ENCODE results near the gene CIZ1. TPM values are rescaled to one million over a fixed set of nuclear protein-coding genes. Genes with fewer than 3 reads are reported as not detected.
A peak's percentile ranks its signal among the peaks of the same experiment; 100 is the strongest.

CIZ1 gene
- total RNA-seq, 2 experiments from 2014 or later = 79.5 to 82.8 TPM

DNA sequence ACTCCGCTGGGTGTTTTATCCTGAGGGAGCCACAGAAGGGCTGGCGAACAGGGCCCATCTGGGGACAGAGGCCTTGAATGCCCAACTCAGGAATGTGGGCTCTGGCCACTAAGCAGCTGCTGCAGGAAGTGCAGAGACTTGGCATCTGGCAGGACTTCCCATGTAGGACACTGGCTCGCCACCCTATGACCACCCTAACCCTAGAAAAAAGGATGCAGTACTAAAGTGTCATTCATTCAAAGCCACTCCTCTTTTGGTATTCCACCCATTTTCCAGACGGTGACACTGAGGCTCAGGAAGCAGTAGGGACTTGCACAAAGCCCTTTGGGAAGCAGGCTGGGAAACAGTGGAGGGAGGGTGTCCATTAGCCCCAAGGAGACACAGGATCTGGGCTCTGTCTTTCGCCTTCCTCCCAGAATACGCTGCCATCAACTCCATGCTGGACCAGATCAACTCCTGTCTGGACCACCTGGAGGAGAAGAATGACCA is 28.3 kb downstream of the CIZ1 start:
- peaks cover 16% of the 10 kb centered on the region for H3K4me1 Mint-ChIP-seq (ENCODE audit: low read depth)
- H3K4me3 Mint-ChIP-seq = no peak overlapping the region
- no peaks in the 10 kb centered on the region for H3K9me3 Mint-ChIP-seq
- no peak overlapping the region for H3K27ac Mint-ChIP-seq
- CTCF ChIA-PET = no interaction called here
- intact Hi-C loops (cut with micrococcal nuclease) = loop anchor here (5.0 kb wide), 1 partner anchor 159 kb away; the partner anchor contains the start of genes COQ4 and TRUB2
- H3K27me3 Mint-ChIP-seq (ENCODE audit: low read depth) = no peaks in the 10 kb centered on the region
- peaks cover 13% of the 10 kb centered on the region for H3K36me3 Mint-ChIP-seq (ENCODE audit: low read depth)
- DNase-seq = no peak

DNA sequence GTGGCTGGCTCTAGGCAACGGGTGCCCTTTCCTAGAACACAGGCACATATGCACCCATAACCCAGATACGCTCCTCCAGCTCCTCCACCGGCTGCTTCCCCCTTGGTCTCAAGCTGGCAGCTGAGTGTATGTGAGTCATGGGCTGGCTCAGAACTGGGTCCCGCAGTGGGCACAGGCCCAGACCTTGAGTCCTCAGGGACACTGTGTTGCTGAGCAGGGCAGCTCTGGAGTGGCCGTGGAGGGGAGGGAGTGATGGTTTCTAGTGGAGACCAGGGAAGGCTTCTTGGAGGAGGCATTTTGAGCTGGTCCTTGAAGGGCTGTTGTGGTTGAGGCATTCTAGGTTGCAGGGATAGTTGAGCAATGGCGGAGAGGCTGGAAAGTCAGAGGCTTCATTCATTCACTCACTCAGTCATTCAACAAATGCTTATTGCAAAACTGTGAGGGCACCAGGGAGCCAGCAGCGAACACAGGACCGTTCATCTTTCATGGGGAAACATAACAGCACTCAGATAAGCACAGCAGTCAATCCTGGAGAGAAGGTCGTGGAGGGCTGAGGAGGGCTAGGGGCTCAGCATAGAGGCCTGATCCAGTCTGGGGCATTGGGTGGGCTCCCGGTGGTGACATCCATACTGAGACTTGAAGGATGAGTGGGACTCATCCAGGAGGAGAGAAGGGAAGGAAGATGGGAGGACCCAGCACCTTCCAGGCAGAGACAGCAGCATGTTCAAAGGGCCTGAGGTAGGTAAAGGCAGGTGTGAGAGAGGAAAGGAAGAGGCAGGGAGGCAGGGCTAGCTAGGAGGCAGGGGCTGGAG is 29.0 kb downstream of the CIZ1 start:
- peaks cover 16% of the 10 kb centered on the region for H3K4me1 Mint-ChIP-seq (ENCODE audit: low read depth)
- H3K9me3 Mint-ChIP-seq = no peaks in the 10 kb centered on the region
- peak overlapping the region; percentile 44 for H3K4me3 Mint-ChIP-seq
- H3K36me3 Mint-ChIP-seq (ENCODE audit: low read depth) = peaks cover 13% of the 10 kb centered on the region
- CTCF ChIA-PET = interaction anchor here (0.6 to 1.2 kb wide), 2 partner anchors 179 to 605 kb away, joined by 3 to 6 read pairs; no protein-coding TSS in a partner anchor
- no peak overlapping the region for H3K27ac Mint-ChIP-seq
- H3K27me3 Mint-ChIP-seq (ENCODE audit: low read depth) = no peaks in the 10 kb centered on the region
- no peak for DNase-seq
- intact Hi-C loops (cut with micrococcal nuclease) = loop anchor here (5.0 kb wide), 1 partner anchor 160 kb away; the partner anchor contains the start of genes COQ4 and TRUB2

DNA sequence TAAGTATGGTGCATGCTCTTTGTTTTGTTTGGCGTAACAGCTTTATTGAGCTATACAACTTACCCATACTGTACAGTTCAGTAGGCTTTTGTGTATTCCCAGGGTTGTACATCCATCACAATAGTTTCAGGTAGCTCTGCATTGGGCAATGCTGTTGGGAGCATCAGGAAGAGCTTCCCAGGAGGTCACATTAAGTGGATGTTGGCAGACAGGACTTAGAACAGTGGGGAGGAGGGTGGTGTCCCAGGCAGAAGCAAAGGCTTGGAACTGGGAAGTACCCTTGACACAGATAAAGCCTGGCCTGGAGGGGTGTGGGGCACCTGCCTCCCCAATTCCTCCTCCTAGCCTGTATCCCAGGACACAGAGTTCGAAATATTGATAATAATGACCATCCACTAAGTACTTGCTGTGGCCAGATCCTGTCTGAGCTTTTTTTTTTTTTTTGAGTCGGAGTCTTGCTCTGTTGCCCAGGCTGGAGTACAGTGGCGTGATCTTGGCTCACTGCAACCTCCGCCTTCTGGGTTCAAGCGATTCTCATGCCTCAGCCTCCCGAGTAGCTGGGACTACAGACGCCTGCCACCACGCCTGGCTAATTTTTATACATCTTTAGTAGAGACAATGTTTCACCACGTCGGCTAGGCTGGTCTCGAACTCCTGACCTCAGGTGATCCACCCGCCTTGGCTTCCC is 30.0 kb downstream of the CIZ1 start:
- H3K36me3 Mint-ChIP-seq (ENCODE audit: low read depth) = peaks cover 12% of the 10 kb centered on the region

DNA sequence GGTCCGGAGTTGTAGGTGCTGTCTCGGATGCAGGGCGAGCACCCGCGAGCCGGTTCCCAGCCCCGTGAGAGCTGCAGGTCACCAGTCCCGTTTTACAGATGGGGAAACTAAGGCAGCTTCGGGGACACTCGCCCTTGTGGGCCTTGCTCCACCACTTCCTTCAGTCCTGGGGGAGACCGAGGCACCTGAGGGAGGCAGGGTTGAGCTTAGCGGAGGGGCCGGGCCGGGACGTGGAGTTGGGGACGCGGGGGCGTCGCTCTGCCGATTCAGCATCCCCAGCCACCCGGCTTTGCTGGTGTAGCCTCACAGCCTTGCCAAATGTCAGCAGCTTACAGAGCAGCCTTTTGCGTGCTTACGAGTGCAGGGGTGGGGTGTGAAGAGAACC is 30.8 kb downstream of the CIZ1 start:
- Mint-ChIP-seq H3K9me3 (no peaks in the 10 kb centered on the region), H3K4me3 (peak overlapping the region; percentile 77), H3K27ac (peak overlapping the region; percentile 68), H3K4me1 (ENCODE audit: low read depth) (peaks cover 16% of the 10 kb centered on the region), H3K27me3 (ENCODE audit: low read depth) (no peaks in the 10 kb centered on the region), H3K36me3 (ENCODE audit: low read depth) (peaks cover 9% of the 10 kb centered on the region)
- CTCF ChIA-PET = interaction anchor here (0.7 to 1.6 kb wide), 2 partner anchors 10 to 43 kb away, joined by 3 to 4 read pairs; no protein-coding TSS in a partner anchor
- intact Hi-C loops (cut with micrococcal nuclease) = loop anchor here (1.0 to 5.0 kb wide), 7 partner anchors 31 to 358 kb away; partner anchors contain the start of genes CIZ1, COQ4, FPGS and NAIF1
- peak; percentile 54 for DNase-seq

More for the DNA sequence above, 30.0 kb downstream of the CIZ1 start:
- intact Hi-C loops (cut with micrococcal nuclease) = loop anchor here (5.0 kb wide), 1 partner anchor 161 kb away; the partner anchor contains the start of genes COQ4 and TRUB2
- H3K4me1 Mint-ChIP-seq (ENCODE audit: low read depth) = peaks cover 16% of the 10 kb centered on the region
- peak overlapping the region; percentile 77 for H3K4me3 Mint-ChIP-seq
- no peak for DNase-seq
- no peaks in the 10 kb centered on the region for H3K27me3 Mint-ChIP-seq (ENCODE audit: low read depth)
- no peaks in the 10 kb centered on the region for H3K9me3 Mint-ChIP-seq
- CTCF ChIA-PET = interaction anchor here (1.2 to 1.6 kb wide), 2 partner anchors 44 to 180 kb away, joined by 4 to 6 read pairs; no protein-coding TSS in a partner anchor
- peak overlapping the region; percentile 72 for H3K27ac Mint-ChIP-seq

DNA sequence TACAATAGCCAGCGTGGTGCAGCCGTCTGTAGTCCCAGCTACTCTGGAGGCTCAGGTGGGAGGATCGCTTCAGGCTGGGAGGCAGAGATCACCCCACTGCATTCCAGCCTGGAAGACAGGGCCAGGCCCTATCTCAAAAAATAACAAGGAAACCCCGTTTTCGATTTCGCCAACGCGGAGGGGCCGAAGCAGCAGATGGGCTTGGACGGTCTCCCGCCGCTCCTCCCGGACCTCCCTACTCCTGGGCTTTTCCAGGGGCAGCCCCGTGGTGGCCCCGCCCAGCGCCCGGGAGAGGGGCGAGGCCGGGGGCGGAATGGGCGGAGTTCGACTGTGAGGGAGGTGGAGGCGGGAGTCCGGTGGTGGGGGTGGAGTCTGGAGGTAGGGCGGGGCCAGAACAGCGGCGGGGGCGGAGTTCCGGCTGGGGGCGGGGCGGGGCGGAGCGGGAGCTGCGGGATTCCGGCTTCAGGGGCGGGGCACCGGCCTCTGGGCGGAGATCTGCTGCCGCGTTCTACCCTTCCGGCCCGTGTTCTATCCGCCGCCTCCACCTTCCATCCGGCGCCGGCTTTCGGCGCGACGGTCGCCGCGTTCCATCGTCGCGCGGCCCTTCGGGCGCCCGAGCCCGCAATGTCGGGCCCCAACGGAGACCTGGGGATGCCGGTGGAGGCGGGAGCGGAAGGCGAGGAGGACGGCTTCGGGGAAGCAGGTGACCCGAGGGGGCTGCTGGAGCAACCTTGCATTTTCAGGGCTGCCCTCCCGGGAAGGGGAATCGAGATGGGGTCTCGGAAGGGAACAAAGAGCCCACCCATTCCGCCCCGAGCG is 31.4 kb downstream of the CIZ1 start, which contains the start of gene BBLN:
Gene BBLN, plus strand, starts transcription at position 482 of the 819 bp plus-strand sequence. Its CDS starts 143 bp downstream, at position 625.
- Mint-ChIP-seq H3K27ac (peak within 1 kb of the TSS; percentile 85), H3K4me3 (peak within 1 kb of the TSS; percentile 77), H3K4me1 (ENCODE audit: low read depth) (peaks cover 16% of the 10 kb centered on the region), H3K9me3 (no peaks in the 10 kb centered on the region), H3K27me3 (ENCODE audit: low read depth) (no peaks in the 10 kb centered on the region), H3K36me3 (ENCODE audit: low read depth) (peaks cover 9% of the 10 kb centered on the region)
- intact Hi-C loops (cut with micrococcal nuclease) = loop anchor here (1.0 to 5.0 kb wide), 7 partner anchors 31 to 358 kb away; partner anchors contain the start of genes CIZ1, COQ4, FPGS and NAIF1
- CTCF ChIA-PET = interaction anchor here (0.6 to 1.6 kb wide), 5 partner anchors 9 to 293 kb away, joined by 3 to 4 read pairs (median 3); no protein-coding TSS in a partner anchor
- DNase-seq = peak; percentile 96

DNA sequence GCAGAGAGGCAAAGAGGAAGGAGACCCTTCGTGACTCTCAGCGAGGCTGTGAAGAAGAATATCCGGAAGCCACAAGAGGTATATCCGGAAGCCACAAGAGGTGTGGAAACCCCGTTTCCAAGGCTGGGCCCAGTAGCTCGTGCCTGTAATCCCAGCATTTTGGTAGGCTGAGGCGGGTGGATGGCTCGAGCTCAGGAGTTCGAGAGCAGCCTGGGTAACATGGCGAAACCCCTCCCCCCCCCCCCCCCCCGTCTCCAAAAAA is 31.9 kb downstream of the CIZ1 start:
- peak; percentile 78 for DNase-seq
- H3K27me3 Mint-ChIP-seq (ENCODE audit: low read depth) = no peaks in the 10 kb centered on the region
- H3K4me3 Mint-ChIP-seq = peak overlapping the region; percentile 77
- H3K36me3 Mint-ChIP-seq (ENCODE audit: low read depth) = peaks cover 8% of the 10 kb centered on the region
- no peaks in the 10 kb centered on the region for H3K9me3 Mint-ChIP-seq
- intact Hi-C loops (cut with micrococcal nuclease) = no loop called here
- CTCF ChIA-PET = interaction anchor here (0.6 to 0.8 kb wide), 4 partner anchors 31 to 292 kb away, joined by 3 read pairs; no protein-coding TSS in a partner anchor
- peak overlapping the region; percentile 85 for H3K27ac Mint-ChIP-seq
- H3K4me1 Mint-ChIP-seq (ENCODE audit: low read depth) = peaks cover 16% of the 10 kb centered on the region

DNA sequence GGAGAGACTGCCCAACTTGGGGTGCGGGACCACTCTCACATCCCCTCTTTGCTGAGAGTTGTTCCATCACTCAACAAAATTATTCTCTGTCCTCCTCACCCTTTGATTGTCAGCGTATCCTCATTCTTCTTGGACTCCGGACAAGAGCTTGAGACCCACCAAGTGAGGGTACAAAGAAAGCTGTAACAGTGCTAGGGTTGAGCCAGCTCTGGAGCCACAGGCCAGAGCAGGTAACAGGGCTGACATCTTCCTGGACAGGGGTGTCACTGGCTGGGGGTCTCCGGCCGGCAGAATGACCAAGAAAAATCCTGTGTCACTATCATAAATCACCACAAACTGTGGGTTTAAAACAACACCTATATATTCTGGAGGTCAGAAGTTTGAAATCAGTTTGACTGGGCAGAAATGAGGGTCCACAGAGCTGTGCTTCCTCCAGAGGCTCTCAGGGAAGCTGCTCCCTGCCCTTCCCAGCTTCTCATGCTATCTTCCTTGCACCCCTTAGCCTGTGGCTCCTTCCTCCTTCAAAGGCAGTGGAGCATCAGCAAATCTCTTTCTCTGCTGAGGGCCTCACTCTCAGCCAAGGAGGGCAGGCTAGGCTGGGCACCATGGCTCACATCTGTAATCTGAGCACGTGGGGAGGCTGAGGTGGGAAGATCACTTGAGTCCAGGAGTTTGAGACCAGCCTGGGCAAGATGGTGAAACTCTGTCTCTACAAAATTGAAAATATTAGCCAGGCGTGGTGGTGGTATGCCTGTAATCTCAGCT is 35.5 kb downstream of the CIZ1 start:
- intact Hi-C loops (cut with micrococcal nuclease) = no loop called here
- Mint-ChIP-seq H3K4me1 (ENCODE audit: low read depth) (peaks cover 8% of the 10 kb centered on the region), H3K4me3 (no peak overlapping the region), H3K27me3 (ENCODE audit: low read depth) (no peaks in the 10 kb centered on the region), H3K27ac (no peak overlapping the region), H3K36me3 (ENCODE audit: low read depth) (no peaks in the 10 kb centered on the region), H3K9me3 (no peaks in the 10 kb centered on the region)
- DNase-seq = no peak
- CTCF ChIA-PET = interaction anchor here (1.0 to 1.1 kb wide), 2 partner anchors 20 to 59 kb away, joined by 3 read pairs; no protein-coding TSS in a partner anchor

DNA sequence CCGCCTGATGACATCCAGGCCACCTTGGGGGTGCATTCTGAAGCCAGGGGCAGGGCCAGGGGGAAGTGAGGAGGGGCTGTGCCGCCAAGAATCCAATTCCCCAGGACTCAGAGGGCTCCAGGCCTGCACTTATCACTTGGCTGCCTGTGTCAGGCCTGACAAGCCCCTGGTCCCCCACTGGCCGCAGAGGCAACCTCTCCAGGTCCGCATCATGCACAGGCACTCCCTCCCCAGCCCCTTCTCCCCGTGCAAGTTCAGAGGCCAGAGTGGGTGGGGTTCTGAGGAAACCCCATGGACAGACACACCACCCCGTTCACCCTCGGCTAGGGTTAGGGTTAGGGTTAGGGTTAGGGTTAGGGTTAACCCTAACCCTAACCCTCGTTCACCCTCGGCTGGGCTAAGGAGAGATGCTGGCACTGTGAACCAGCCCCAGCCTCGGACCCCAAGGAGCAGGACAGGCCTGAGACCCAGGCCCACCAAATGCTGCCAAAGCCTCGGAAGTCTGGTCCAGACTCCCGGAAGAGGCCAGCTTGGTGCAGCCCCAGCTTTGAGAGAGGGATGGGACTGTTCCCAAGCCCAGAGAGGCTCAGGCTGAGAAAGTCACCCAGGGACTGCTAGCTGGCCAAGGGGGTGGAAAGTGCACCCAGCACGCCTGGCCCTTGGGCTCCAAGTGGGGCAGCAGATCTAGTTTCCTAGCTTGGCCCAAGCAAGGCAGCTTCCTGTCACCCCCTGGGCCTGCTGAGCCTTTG is 37.3 kb downstream of the CIZ1 start:
- intact Hi-C loops (cut with micrococcal nuclease) = no loop called here
- Mint-ChIP-seq H3K27ac (no peak overlapping the region), H3K9me3 (no peaks in the 10 kb centered on the region), H3K4me1 (ENCODE audit: low read depth) (peaks cover under 1% of the 10 kb centered on the region), H3K27me3 (ENCODE audit: low read depth) (no peaks in the 10 kb centered on the region), H3K4me3 (no peak overlapping the region), H3K36me3 (ENCODE audit: low read depth) (no peaks in the 10 kb centered on the region)
- no peak for DNase-seq
- CTCF ChIA-PET = no interaction called here

DNA sequence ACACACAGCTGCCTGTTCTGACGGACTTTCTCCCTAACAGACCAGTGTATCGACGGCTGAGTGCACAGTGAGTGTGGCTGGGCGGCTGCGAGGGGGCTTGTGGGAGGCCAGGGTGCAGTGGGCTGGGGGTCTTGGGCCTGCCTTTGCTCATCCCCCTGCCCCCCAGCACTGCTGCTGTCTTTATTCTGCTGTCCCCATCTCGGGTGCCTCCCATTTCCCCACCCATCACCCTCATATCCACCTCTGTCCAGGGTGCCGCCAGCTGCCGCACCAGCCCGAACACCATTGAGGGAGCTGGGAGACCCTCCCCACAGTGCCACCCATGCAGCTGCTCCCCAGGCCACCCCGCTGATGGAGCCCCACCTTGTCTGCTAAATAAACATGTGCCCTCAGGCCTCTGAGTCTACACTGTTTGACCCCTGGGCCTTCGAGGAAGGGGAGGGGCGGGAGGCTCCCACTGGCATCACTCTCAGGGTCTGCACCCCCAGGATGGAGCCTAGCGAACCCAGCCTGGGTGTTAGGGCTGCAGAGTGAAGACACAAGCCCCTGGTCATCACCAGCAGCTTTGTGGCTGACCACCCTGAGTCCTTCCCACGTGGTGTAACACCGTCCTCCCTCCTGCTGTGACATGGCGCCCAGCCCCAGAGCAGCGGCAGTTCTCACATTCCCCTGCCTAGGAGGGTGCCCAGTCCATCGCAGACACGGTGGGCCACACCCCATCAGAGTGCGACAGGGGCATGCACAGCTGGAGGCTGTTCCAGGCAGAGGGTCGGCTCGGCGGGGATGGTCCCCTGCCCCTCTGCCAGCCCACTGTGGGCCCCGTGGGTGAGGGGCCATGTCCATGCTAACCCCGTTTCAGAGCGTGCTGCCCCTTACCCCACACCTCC is 38.1 kb downstream of the CIZ1 start:
- H3K4me3 Mint-ChIP-seq = no peak overlapping the region
- CTCF ChIA-PET = no interaction called here
- H3K9me3 Mint-ChIP-seq = no peaks in the 10 kb centered on the region
- H3K36me3 Mint-ChIP-seq (ENCODE audit: low read depth) = no peaks in the 10 kb centered on the region
- H3K27ac Mint-ChIP-seq = no peak overlapping the region
- intact Hi-C loops (cut with micrococcal nuclease) = no loop called here
- no peak for DNase-seq
- no peaks in the 10 kb centered on the region for H3K27me3 Mint-ChIP-seq (ENCODE audit: low read depth)
- no peaks in the 10 kb centered on the region for H3K4me1 Mint-ChIP-seq (ENCODE audit: low read depth)

Data from activated naive CD4-positive, alpha-beta T cell treated with anti-CD3 and anti-CD28 coated beads for 36 hours (primary cell).